Suprapubic skin (tissue), 4 donors: ENCODE measurements around the gene RPL28.

Source experiments
- EP300 ChIP-seq: sonication (generic); formaldehyde crosslinking; IDR thresholded peaks from one replicate; pipeline ENCODE4 v1.6.1; 2017; ENCODE audit warnings: antibody characterized with exemption
- POLR2A ChIP-seq, 2 donors: fragments of 450-650 bp; IDR thresholded peaks; one replicate each; pipeline ENCODE4 v1.6.1; 2017; ENCODE audit warnings: antibody characterized with exemption in 2 of 2, mild to moderate bottlenecking in 2 of 2, moderate library complexity in 2 of 2
- POLR2AphosphoS5 ChIP-seq, 3 donors: sonication (generic); formaldehyde crosslinking; IDR thresholded peaks; one replicate each; pipeline ENCODE4 v1.6.1; 2017; ENCODE audit warnings: antibody characterized with exemption in 3 of 3
- TF ChIP-seq, protein P1 (sequence below), 2 donors: fragments of 200-600 bp in 1 of 2; fragments of 450-650 bp in 1 of 2; sonication (generic) in 1 of 2; IDR thresholded peaks; one replicate each; pipeline ENCODE4 v1.5.1; 2016 to 2019; ENCODE audit warnings: antibody characterized with exemption in 2 of 2, mild to moderate bottlenecking in 1 of 2, moderate library complexity in 1 of 2

DNA sequence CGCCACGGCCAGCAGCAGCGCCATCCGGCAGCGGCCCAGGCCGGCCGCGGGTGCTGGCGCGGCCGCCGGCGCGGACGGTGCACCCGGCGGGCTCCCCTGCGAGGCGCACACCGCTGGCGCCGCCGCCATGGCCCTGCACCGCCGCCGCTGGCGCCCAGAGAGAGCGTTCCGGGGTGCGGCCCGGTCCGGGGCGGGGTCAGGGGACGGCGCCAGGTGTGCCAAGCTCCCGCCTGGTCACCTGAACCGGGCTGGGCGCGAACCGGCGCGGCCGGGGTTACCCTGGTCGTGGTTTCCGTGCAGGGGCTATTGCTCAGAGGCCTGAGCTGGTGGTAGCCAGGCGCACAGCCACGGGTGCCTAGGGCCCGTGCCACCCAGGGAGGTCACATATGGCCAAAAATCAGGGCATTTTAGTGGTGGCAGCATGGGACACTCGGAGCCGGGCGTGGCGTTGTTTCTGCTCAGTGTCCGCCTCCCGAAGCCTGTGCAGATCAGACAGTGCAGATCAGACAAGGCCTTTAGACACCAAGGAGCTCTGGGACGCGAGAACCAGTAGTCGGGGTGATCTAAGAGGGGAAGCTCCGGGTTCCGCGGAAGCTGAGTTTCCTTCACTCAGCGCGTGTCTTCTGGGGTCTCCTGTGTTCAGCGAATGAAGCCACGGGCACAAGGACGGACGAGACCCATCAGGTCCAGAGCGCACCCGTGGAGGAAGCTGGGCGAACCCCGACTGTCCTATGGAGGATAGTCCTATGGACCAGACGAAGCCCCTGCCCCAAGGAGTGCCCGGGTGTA lies 1.4 kb upstream of the RPL28 start, which contains the start of gene TMEM238:
- TF ChIP-seq, protein P1, sequence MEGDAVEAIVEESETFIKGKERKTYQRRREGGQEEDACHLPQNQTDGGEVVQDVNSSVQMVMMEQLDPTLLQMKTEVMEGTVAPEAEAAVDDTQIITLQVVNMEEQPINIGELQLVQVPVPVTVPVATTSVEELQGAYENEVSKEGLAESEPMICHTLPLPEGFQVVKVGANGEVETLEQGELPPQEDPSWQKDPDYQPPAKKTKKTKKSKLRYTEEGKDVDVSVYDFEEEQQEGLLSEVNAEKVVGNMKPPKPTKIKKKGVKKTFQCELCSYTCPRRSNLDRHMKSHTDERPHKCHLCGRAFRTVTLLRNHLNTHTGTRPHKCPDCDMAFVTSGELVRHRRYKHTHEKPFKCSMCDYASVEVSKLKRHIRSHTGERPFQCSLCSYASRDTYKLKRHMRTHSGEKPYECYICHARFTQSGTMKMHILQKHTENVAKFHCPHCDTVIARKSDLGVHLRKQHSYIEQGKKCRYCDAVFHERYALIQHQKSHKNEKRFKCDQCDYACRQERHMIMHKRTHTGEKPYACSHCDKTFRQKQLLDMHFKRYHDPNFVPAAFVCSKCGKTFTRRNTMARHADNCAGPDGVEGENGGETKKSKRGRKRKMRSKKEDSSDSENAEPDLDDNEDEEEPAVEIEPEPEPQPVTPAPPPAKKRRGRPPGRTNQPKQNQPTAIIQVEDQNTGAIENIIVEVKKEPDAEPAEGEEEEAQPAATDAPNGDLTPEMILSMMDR (IDR thresholded peaks at IDR 0.05): no peak
- TF ChIP-seq POLR2AphosphoS5 (IDR thresholded peaks at IDR 0.05) (no peak), EP300 (no peak), POLR2A (IDR thresholded peaks at IDR 0.05) (no peak)
